HG02884 (cell line): Measurements from ENCODE around the gene CHTF18.

Experiments used
- ATAC-seq: cut with Tn5 transposase; IDR thresholded peaks from one replicate; pipeline ENCODE4 v1.9.1; 2021; ENCODE audit warnings: mild to moderate bottlenecking, moderate library complexity; ENCODE audit not compliant: unreplicated experiment

The CHTF18 gene

DNA sequence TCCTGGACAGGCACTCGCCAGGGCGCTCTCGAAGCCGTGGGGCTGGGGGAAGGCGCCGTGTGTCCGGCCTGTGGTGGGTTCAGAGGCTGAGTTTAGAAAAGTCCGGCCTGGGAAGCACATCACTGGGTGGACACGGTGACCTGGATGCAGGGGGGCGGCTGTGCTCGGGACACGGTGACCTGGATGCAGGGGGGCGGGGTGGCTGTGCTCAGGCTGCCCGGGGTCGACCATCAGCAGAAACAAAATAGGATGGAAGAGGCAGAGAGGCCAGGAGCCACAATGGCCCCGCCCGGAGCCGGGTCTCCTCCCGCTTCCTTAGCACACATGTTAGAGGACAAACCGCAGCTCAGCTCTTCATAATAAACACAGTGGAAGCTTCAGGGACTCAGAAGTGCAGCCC is 55.4 kb downstream of the CHTF18 start:
- no peak for ATAC-seq

DNA sequence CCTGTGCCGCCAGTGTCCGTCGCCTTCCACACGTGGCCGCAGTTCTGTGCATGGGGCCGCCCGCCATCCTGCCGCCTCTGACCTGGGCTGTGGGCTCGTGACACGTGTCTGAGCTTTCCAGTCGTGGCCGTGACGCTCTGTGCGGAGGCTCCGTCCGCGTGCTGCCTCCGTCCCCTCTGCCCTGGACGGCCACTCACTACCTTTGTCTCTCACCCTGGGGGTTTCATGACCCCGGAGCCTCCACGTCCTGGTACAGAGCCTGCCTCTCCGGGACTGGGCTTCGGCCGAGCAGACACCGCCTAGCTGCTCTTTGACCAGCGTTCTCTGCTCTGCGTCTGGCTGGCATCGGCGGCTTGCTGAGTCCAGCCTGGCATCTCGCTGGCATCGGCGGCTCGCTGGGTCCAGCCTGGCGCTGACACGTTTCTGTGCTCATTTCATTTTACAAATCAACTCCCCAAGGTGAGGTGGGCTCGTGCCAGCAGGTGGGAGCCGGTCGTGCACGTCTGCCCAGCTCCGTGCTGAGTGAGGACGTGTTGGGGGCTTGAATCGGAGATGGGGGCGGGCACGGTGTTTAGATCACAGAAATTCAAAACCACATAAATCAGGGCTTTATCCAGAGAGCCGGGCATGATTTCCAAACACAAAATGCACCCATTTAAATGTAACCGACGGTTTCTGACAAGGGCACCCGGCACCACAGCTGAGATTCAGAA is 56.4 kb downstream of the CHTF18 start:
- ATAC-seq: no peak

DNA sequence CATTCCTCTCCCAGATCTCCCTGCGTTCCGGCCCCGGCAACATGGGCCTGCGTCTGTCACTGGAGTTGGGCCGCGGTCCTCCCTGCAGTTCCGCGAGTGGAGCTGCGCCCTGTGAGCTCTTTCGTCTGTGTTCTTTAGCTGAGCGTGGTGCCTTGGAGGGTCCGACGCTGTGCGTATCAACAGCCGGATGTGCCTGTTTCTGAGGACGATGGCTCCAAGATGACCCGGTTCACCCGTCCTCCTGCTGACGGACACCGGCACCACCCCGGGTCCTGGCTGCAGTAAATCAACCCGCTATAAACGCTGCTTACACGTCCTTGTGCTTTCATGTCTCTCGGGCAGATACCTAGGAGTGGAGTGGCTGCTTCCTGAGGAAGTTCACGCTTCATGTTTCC is 56.9 kb downstream of the CHTF18 start:
- no peak for ATAC-seq

DNA sequence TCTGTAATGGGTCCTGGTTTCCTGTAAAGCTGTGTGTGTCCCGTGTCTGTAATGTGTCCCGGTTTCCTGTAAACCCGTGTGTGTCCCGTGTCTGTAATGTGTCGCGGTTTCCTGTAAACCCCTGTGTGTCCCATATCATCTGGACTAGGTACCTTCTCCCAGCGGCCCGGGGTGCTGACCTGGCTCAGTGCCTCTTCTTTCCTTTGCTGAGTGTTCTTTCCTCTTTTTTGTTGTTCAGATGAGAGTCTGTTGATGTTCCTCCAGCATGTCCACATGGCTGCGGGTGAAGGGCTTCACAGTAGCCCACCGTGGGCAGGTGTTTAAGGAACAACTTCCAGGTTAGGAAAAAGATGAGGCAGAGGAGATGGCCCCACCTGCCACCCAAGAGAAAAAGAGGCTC is 58.7 kb downstream of the CHTF18 start:
- no peak for ATAC-seq
